Panc1 (cell line): ENCODE results near the gene RRM2. TPM values are rescaled to one million over a fixed set of nuclear protein-coding genes. Genes with fewer than 3 reads are reported as not detected.

ENCODE experiments used
- ATAC-seq: fragments of 200-7000 bp; cut with Tn5 transposase; 2 replicates; pipeline ENCODE4 v1.9.1; 2020; ENCODE audit warnings: mild to moderate bottlenecking, moderate library complexity
- BruUV-seq: library from RNA; stranded (reverse); fragments of 400-500 nt; replicated peaks from 2 replicates; lab custom pipeline; 2021; lab: Mats Ljungman, UMichigan
- CTCF ChIA-PET: fragments of 300-600 bp; sonication (Branson Sonifier 250); formaldehyde crosslinking; loops from one replicate; lab custom pipeline; 2022; ENCODE audit warnings: antibody characterized with exemption; lab: Charles Lee
- POLR2A ChIA-PET: fragments of 300-600 bp; sonication (Branson Sonifier 250); formaldehyde crosslinking; loops from one replicate; lab custom pipeline; 2022; ENCODE audit warnings: antibody characterized with exemption; lab: Charles Lee
- DNase-seq: peaks from one replicate; pipeline ENCODE4 v3.0.0-alpha.2; 2010; ENCODE audit warnings: low read depth, low spot score
- H3K27ac ChIP-seq: 2 replicates; pipeline ENCODE4 v1.5.1; 2011; ENCODE audit warnings: mild to moderate bottlenecking, low read length, inconsistent platforms
- H3K27me3 ChIP-seq: fragments of 200-500 bp; sonication (Bioruptor generic); 2 replicates; pipeline ENCODE4 v1.6.0; 2014; ENCODE audit warnings: low read length, inconsistent platforms; ENCODE audit not compliant: control insufficient read depth, insufficient read depth
- H3K36me3 ChIP-seq: fragments of 200-500 bp; sonication (Bioruptor generic); 2 replicates; pipeline ENCODE4 v1.5.1; 2014; ENCODE audit warnings: inconsistent platforms, mild to moderate bottlenecking, low read length, moderate library complexity; ENCODE audit not compliant: control insufficient read depth, insufficient read depth
- H3K4me1 ChIP-seq: 2 replicates; pipeline ENCODE4 v1.5.1; 2011; ENCODE audit warnings: inconsistent platforms, mild to moderate bottlenecking, low read length, moderate library complexity; ENCODE audit not compliant: control insufficient read depth, insufficient read depth
- H3K4me3 ChIP-seq, 2 experiments: 2 replicates each; pipeline ENCODE4 v1.5.1; 2011 to 2012; ENCODE audit warnings: low read depth in 2 of 2, low read length in 2 of 2, mild to moderate bottlenecking in 2 of 2, inconsistent platforms in 1 of 2, moderate library complexity in 1 of 2
- H3K9me3 ChIP-seq: fragments of 200-500 bp; sonication (Bioruptor generic); 2 replicates; pipeline ENCODE4 v1.5.1; 2014; ENCODE audit warnings: low read depth, mild to moderate bottlenecking, inconsistent platforms, low read length, moderate library complexity; ENCODE audit not compliant: control insufficient read depth, insufficient read depth
- POLR2AphosphoS5 ChIP-seq: IDR thresholded peaks from 2 replicates; pipeline ENCODE4 v1.6.1; 2012; ENCODE audit warnings: mild to moderate bottlenecking, low read depth, low read length, moderate library complexity
- SIN3A ChIP-seq: IDR thresholded peaks from 2 replicates; pipeline ENCODE4 v1.6.1; 2012; ENCODE audit warnings: low read depth, mild to moderate bottlenecking, low read length, moderate library complexity, borderline replicate concordance; ENCODE audit not compliant: insufficient read depth
- TCF7L2 ChIP-seq: IDR thresholded peaks from 2 replicates; pipeline ENCODE4 v1.6.1; 2011; ENCODE audit warnings: mild to moderate bottlenecking, low read depth, low read length, inconsistent platforms
- in situ Hi-C: cut with HindIII; loops from 2 replicates; pipeline ENCODE4 v1.10.0; 2016; ENCODE audit warnings: low sequenced_read_pairs, low pct_unique_long_range_greater_than_20kb
- intact Hi-C: fragments of 100-400 bp; cut with micrococcal nuclease; formaldehyde crosslinking; loops from one replicate; pipeline ENCODE4 v1.10.0; 2022; ENCODE audit not compliant: unreplicated experiment
- total RNA-seq: library from RNA; stranded (reverse); gene quantifications from one replicate; pipeline ENCODE4 v1.2.1, GENCODE V29; 2021; ENCODE audit not compliant: unreplicated experiment
- TF ChIP-seq, protein P1 (sequence below), 2 experiments: IDR thresholded peaks; 2 replicates each; pipeline ENCODE4 v1.6.1; 2011 to 2012; ENCODE audit warnings: low read depth in 2 of 2, control low read depth in 1 of 2, low read length in 1 of 2, mild to moderate bottlenecking in 1 of 2, moderate library complexity in 1 of 2; ENCODE audit not compliant: insufficient read depth in 1 of 2
- TF ChIP-seq, protein P2 (sequence below): fragments of 450-650 bp; IDR thresholded peaks from 2 replicates; pipeline ENCODE4 v1.5.1; 2017; ENCODE audit warnings: mild to moderate bottlenecking

RRM2 gene
- total RNA-seq, 1 experiment from 2014 or later: 294 TPM

DNA sequence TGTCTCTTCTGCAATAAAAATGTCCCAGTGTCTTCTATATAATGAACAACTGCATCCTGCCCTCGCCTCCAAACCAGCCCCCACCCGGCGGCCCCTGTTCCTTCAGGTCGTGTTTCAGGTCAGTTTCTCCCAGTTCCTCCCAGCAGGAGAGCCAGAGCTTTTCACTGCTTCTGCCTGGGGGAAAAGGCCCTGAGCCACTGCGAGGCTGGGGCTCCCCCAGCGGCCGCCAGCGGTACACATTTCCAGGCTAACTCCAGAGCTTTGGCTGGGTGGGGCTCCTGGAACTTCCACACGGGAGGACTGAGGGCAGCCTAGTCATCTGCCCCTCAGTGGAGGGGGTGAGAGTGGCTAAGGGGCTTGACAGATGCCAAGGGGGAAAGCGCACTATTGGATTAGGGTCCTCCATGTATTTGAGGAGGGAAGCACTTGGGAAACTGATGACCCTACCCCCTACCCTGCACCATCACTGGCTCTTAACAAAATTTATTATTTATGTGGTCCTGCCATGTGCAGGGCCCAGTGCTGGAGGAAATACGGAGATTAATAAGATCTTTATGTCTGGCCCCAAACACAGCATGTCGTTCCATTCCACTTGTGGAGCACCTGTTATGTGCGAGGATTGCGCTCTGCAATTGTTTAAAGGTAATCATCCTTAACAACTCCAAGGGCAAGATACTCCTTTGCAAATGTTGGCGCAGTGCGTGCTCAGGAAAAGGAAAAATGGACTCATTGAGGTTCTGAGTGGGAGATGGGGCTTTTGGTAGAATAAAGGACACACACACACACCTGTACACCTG, 25.0 kb upstream of the RRM2 start:
- TF ChIP-seq, protein P1, sequence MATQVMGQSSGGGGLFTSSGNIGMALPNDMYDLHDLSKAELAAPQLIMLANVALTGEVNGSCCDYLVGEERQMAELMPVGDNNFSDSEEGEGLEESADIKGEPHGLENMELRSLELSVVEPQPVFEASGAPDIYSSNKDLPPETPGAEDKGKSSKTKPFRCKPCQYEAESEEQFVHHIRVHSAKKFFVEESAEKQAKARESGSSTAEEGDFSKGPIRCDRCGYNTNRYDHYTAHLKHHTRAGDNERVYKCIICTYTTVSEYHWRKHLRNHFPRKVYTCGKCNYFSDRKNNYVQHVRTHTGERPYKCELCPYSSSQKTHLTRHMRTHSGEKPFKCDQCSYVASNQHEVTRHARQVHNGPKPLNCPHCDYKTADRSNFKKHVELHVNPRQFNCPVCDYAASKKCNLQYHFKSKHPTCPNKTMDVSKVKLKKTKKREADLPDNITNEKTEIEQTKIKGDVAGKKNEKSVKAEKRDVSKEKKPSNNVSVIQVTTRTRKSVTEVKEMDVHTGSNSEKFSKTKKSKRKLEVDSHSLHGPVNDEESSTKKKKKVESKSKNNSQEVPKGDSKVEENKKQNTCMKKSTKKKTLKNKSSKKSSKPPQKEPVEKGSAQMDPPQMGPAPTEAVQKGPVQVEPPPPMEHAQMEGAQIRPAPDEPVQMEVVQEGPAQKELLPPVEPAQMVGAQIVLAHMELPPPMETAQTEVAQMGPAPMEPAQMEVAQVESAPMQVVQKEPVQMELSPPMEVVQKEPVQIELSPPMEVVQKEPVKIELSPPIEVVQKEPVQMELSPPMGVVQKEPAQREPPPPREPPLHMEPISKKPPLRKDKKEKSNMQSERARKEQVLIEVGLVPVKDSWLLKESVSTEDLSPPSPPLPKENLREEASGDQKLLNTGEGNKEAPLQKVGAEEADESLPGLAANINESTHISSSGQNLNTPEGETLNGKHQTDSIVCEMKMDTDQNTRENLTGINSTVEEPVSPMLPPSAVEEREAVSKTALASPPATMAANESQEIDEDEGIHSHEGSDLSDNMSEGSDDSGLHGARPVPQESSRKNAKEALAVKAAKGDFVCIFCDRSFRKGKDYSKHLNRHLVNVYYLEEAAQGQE (IDR thresholded peaks at IDR 0.05; ENCODE audit: insufficient read depth in 1 of 2, low read depth in 2 of 2, low read length in 1 of 2): no peak
- TF ChIP-seq, protein P2, sequence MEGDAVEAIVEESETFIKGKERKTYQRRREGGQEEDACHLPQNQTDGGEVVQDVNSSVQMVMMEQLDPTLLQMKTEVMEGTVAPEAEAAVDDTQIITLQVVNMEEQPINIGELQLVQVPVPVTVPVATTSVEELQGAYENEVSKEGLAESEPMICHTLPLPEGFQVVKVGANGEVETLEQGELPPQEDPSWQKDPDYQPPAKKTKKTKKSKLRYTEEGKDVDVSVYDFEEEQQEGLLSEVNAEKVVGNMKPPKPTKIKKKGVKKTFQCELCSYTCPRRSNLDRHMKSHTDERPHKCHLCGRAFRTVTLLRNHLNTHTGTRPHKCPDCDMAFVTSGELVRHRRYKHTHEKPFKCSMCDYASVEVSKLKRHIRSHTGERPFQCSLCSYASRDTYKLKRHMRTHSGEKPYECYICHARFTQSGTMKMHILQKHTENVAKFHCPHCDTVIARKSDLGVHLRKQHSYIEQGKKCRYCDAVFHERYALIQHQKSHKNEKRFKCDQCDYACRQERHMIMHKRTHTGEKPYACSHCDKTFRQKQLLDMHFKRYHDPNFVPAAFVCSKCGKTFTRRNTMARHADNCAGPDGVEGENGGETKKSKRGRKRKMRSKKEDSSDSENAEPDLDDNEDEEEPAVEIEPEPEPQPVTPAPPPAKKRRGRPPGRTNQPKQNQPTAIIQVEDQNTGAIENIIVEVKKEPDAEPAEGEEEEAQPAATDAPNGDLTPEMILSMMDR: peak; percentile 98
- H3K27me3 ChIP-seq: no peaks in the 10 kb centered on the region
- intact Hi-C loops (loop anchor here (2.0 kb wide), 1 partner anchor 25 kb away; no protein-coding TSS in a partner anchor), in situ Hi-C loops (no loop called here)
- DNase-seq: peak; percentile 50
- peak overlapping the region; percentile 36; the same call in 1 of the 2 replicates for H3K27ac ChIP-seq
- no peaks in the 10 kb centered on the region for H3K9me3 ChIP-seq
- H3K4me1 ChIP-seq: peaks cover 10% of the 10 kb centered on the region; the same call in 1 of the 2 replicates
- no peaks in the 10 kb centered on the region for H3K36me3 ChIP-seq
- BruUV-seq: no TSS peak
- ChIA-PET POLR2A (interaction anchor here (0.7 kb wide), 1 partner anchor 403 kb away, joined by 3 read pairs; no protein-coding TSS in a partner anchor), CTCF (interaction anchor here (0.6 to 3.5 kb wide), 11 partner anchors 11 to 1298 kb away, joined by 3 to 97 read pairs (median 4); partner anchors contain the start of gene CYS1)
- no peak overlapping the region for H3K4me3 ChIP-seq
- peak; percentile 97 for ATAC-seq

DNA sequence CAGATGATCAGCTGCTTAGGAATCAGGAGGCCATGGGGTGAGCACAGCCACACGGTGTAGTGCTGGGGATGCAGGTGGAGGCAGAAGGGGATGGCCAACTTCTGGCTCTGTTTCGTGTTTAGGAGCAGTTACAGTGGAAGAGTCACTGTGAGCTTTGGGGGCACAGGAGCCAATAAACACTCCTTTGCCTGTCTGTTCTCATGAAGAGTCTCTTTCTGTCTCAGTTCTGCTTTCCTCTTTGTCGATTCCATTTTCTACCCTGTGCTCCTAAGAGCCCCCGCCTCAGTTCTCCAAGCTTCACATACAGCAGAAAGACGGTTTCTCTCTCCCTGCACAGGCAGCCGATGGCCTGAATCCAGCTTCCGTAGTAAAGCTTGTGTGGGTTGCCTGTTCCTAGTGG, 21.0 kb upstream of the RRM2 start:
- ChIA-PET CTCF (no interaction called here), POLR2A (no interaction called here)
- Histone ChIP-seq H3K27ac (peak overlapping the region; percentile 44; the same call in 1 of the 2 replicates), H3K4me1 (peaks cover 10% of the 10 kb centered on the region; the same call in 1 of the 2 replicates), H3K9me3 (no peaks in the 10 kb centered on the region), H3K36me3 (no peaks in the 10 kb centered on the region), H3K4me3 (no peak overlapping the region), H3K27me3 (no peaks in the 10 kb centered on the region)
- ATAC-seq: no peak
- intact Hi-C loops: no loop called here
- no peak for TF ChIP-seq POLR2AphosphoS5
- TF ChIP-seq, protein P1 (IDR thresholded peaks at IDR 0.05; ENCODE audit: insufficient read depth in 1 of 2, low read depth in 2 of 2, low read length in 1 of 2): no peak
- TF ChIP-seq, protein P2: no peak
- TF ChIP-seq TCF7L2: no peak
- no peak for TF ChIP-seq SIN3A
- DNase-seq: no peak
- in situ Hi-C loops: loop anchor here (25.0 kb wide), 1 partner anchor 336 kb away; the partner anchor contains the start of gene ODC1
- no TSS peak for BruUV-seq
